Coronary artery (tissue), 2 donors: ENCODE data around the gene CEP290.

Experiments used
- DNase-seq: peaks from one replicate; pipeline ENCODE4 v3.0.0-alpha.2; 2017; ENCODE audit warnings: low spot score
- H3K27ac ChIP-seq, 2 donors: fragments of 200-600 bp; sonication (generic); one replicate each; pipeline ENCODE4 v1.5.1; 2016 to 2019
- H3K4me3 ChIP-seq: fragments of 200-600 bp; sonication (generic); 2 replicates; pipeline ENCODE4 v1.5.1; 2016; ENCODE audit warnings: mild to moderate bottlenecking, moderate library complexity
- CTCF ChIP-seq: fragments of 200-600 bp; sonication (generic); IDR thresholded peaks from one replicate; pipeline ENCODE4 v1.5.1; 2019; ENCODE audit warnings: antibody characterized with exemption

The CEP290 gene

GRCh38 chr12:88181881-88182280 lies 40.0 kb upstream of the CEP290 start:
- H3K27ac ChIP-seq = no peak overlapping the region
- no peak for TF ChIP-seq CTCF
- no peak for DNase-seq
- no peak overlapping the region for H3K4me3 ChIP-seq

GRCh38 chr12:88179436-88180014 lies 37.6 kb upstream of the CEP290 start:
- no peak overlapping the region for H3K4me3 ChIP-seq
- TF ChIP-seq CTCF = no peak
- H3K27ac ChIP-seq = no peak overlapping the region
- no peak for DNase-seq

- no peak for DNase-seq
- Histone ChIP-seq H3K4me3 (no peak overlapping the region), H3K27ac (no peak overlapping the region)
- no peak for TF ChIP-seq CTCF
Measured at GRCh38 chr12:88175544-88175943, 33.7 kb upstream of the CEP290 start.

- no peak for TF ChIP-seq CTCF
- no peak for DNase-seq
- Histone ChIP-seq H3K27ac (no peak overlapping the region), H3K4me3 (no peak overlapping the region)
Measured at GRCh38 chr12:88172844-88173407, 31.0 kb upstream of the CEP290 start.

GRCh38 chr12:88167384-88167783 lies 25.5 kb upstream of the CEP290 start:
- TF ChIP-seq CTCF = no peak
- DNase-seq = no peak
- Histone ChIP-seq H3K27ac (no peak overlapping the region), H3K4me3 (no peak overlapping the region)

GRCh38 chr12:88166179-88166578 lies 24.3 kb upstream of the CEP290 start:
- TF ChIP-seq CTCF = no peak
- no peak for DNase-seq
- Histone ChIP-seq H3K27ac (no peak overlapping the region), H3K4me3 (no peak overlapping the region)

GRCh38 chr12:88163371-88163770 lies 21.5 kb upstream of the CEP290 start:
- DNase-seq = no peak
- Histone ChIP-seq H3K4me3 (no peak overlapping the region), H3K27ac (no peak overlapping the region)
- TF ChIP-seq CTCF = no peak
